Stimulated activated CD4-positive, alpha-beta T cell treated with anti-CD3 and anti-CD28 coated beads, Interleukin-15, amount 100 ng/mL, for 48 hours (primary cell): ENCODE results near the gene MAGEL2.

ENCODE experiments used
- DNase-seq, 2 donors: peaks; one replicate each; pipeline ENCODE4 v3.0.0-alpha.2; 2020; ENCODE audit warnings: low read depth in 2 of 2

MAGEL2 gene

GRCh38 chr15:23647421-23648370 lies at the start of gene MAGEL2:
Gene MAGEL2, minus strand, starts transcription at chr15:23647867. Its CDS starts 125 bp downstream, at chr15:23647742.
- no peak for DNase-seq

GRCh38 chr15:23695282-23695681 lies 47.6 kb upstream of the MAGEL2 start:
- DNase-seq: no peak

- DNase-seq: no peak
Observed at GRCh38 chr15:23694592-23694991, 46.9 kb upstream of the MAGEL2 start.

GRCh38 chr15:23690450-23690852 lies 42.8 kb upstream of the MAGEL2 start:
- no peak for DNase-seq

GRCh38 chr15:23690015-23690414 lies 42.3 kb upstream of the MAGEL2 start:
- no peak for DNase-seq

- DNase-seq: no peak
Observed at GRCh38 chr15:23687143-23687470, 39.4 kb upstream of the MAGEL2 start, which contains the start of gene NDN. Gene NDN, minus strand, starts transcription at chr15:23687305. Its CDS starts 88 bp downstream, at chr15:23687217.

GRCh38 chr15:23686466-23687142 lies 38.9 kb upstream of the MAGEL2 start:
- DNase-seq: no peak

- DNase-seq: no peak
Observed at GRCh38 chr15:23671481-23671880, 23.8 kb upstream of the MAGEL2 start.

GRCh38 chr15:23670970-23671369 lies 23.3 kb upstream of the MAGEL2 start:
- DNase-seq: no peak

GRCh38 chr15:23663232-23663631 lies 15.6 kb upstream of the MAGEL2 start:
- no peak for DNase-seq

GRCh38 chr15:23648920-23649515 lies 1.4 kb upstream of the MAGEL2 start:
- DNase-seq: peak in 1 of 2 donors; percentile 4

- DNase-seq: no peak
Observed at GRCh38 chr15:23647001-23647295, 719 bp downstream of the MAGEL2 start.

- no peak for DNase-seq
Observed at GRCh38 chr15:23646165-23647000, 1.3 kb downstream of the MAGEL2 start.

- DNase-seq: no peak
Observed at GRCh38 chr15:23645371-23646164, 2.1 kb downstream of the MAGEL2 start.

- no peak for DNase-seq
Observed at GRCh38 chr15:23644829-23645228, 2.8 kb downstream of the MAGEL2 start.

- peak in 1 of 2 donors; percentile 14 for DNase-seq
Observed at GRCh38 chr15:23642413-23643044, 5.1 kb downstream of the MAGEL2 start.

GRCh38 chr15:23634181-23634580 lies 13.5 kb downstream of the MAGEL2 start:
- no peak for DNase-seq

GRCh38 chr15:23629234-23629805 lies 18.3 kb downstream of the MAGEL2 start:
- no peak for DNase-seq

GRCh38 chr15:23628612-23629233 lies 18.9 kb downstream of the MAGEL2 start:
- DNase-seq: no peak

- DNase-seq: no peak
Observed at GRCh38 chr15:23616536-23616935, 31.1 kb downstream of the MAGEL2 start.
